Natural killer cell (primary cell): ENCODE measurements around the gene CORO2B. TPM values are rescaled to one million over a fixed set of nuclear protein-coding genes. Genes with fewer than 3 reads are reported as not detected.

Experiments
- ATAC-seq, 3 donors: fragments of 150-1000 bp in 2 of 3; fragments of 200-7000 bp in 1 of 3; cut with Tn5 transposase; 1 replicate in 1 of 3; 2 replicates in 2 of 3; pipeline ENCODE4 v1.10.0; 2021; ENCODE audit warnings: mild to moderate bottlenecking in 2 of 3, moderate library complexity in 2 of 3
- DNase-seq, 2 donors: peaks; one replicate each; pipeline versions ENCODE4 v3.0.0 to v3.0.0-alpha.2; 2013 to 2021; ENCODE audit warnings: mixed read lengths in 1 of 2
- H3K27ac ChIP-seq: one replicate; pipeline ENCODE4 v1.5.1; 2013; ENCODE audit warnings: mild to moderate bottlenecking, low read length
- H3K27me3 ChIP-seq: one replicate; pipeline ENCODE4 v1.6.1; 2013; ENCODE audit warnings: low read length; ENCODE audit not compliant: control insufficient read depth, insufficient read depth
- H3K36me3 ChIP-seq: one replicate; pipeline ENCODE4 v1.6.1; 2013; ENCODE audit warnings: low read length; ENCODE audit not compliant: control insufficient read depth, insufficient read depth
- H3K4me1 ChIP-seq: one replicate; pipeline ENCODE4 v1.6.1; 2013; ENCODE audit warnings: low read length; ENCODE audit not compliant: control insufficient read depth, insufficient read depth
- H3K4me3 ChIP-seq: one replicate; pipeline ENCODE4 v1.5.1; 2013; ENCODE audit warnings: low read length
- H3K9me3 ChIP-seq: one replicate; pipeline ENCODE4 v1.6.1; 2013; ENCODE audit warnings: low read length; ENCODE audit not compliant: control insufficient read depth, insufficient read depth
- H3K27ac Mint-ChIP-seq, 2 donors: one replicate each; pipeline ENCODE4 v1.8.0; 2022; ENCODE audit warnings: mild to moderate bottlenecking in 2 of 2, mixed read lengths in 2 of 2, moderate library complexity in 1 of 2
- H3K27me3 Mint-ChIP-seq, 2 donors: one replicate each; pipeline ENCODE4 v1.8.0; 2022; ENCODE audit warnings: low read depth in 2 of 2, mixed read lengths in 2 of 2
- H3K36me3 Mint-ChIP-seq: one replicate; pipeline ENCODE4 v1.8.0; 2022; ENCODE audit warnings: mixed read lengths
- H3K4me1 Mint-ChIP-seq, 2 donors: one replicate each; pipeline ENCODE4 v1.8.0; 2022; ENCODE audit warnings: mixed read lengths in 2 of 2
- H3K4me3 Mint-ChIP-seq: one replicate; pipeline ENCODE4 v1.8.0; 2022; ENCODE audit warnings: mild to moderate bottlenecking, moderate library complexity, mixed read lengths
- H3K9me3 Mint-ChIP-seq, 2 donors: one replicate each; pipeline ENCODE4 v1.8.0; 2022; ENCODE audit warnings: mixed read lengths in 2 of 2
- CTCF ChIP-seq: fragments of 200-600 bp; IDR thresholded peaks from one replicate; pipeline ENCODE4 v1.8.0; 2022; ENCODE audit warnings: antibody characterized with exemption
- WGBS: methylation state at CpG from one replicate; pipeline ENCODE4 v1.1.7; 2013; ENCODE audit warnings: missing lambda C conversion rate; ENCODE audit not compliant: insufficient coverage; 5-methylcytosine and 5-hydroxymethylcytosine counted together
- intact Hi-C: fragments of 100-400 bp; cut with micrococcal nuclease; formaldehyde crosslinking; loops from one replicate; pipeline ENCODE4 v1.14.2; 2022
- total RNA-seq, 4 donors: library from RNA; stranded (reverse); fragments of 120-200 nt in 1 of 4; gene quantifications; one replicate each; pipeline versions ENCODE4 v1.2.3 to v1.2.4, GENCODE V29; 2013 to 2022

Gene CORO2B
- total RNA-seq, 3 donors from 2014 or later (not counting 1 experiment from before 2014, with no cell fraction given): 0.13 TPM; not detected in 2

- H3K9me3 Mint-ChIP-seq: no peaks in the 10 kb centered on the region
- no peaks in the 10 kb centered on the region for H3K9me3 ChIP-seq
- no peak for DNase-seq
- peaks cover 0 to 17% of the 10 kb centered on the region in 2 donors for H3K27me3 Mint-ChIP-seq
- H3K27ac Mint-ChIP-seq: no peak overlapping the region
- no peaks in the 10 kb centered on the region for H3K4me1 Mint-ChIP-seq
- H3K4me1 ChIP-seq: no peaks in the 10 kb centered on the region
- TF ChIP-seq CTCF: no peak
- H3K36me3 Mint-ChIP-seq: no peaks in the 10 kb centered on the region
- intact Hi-C loops: no loop called here
- no peak overlapping the region for H3K4me3 Mint-ChIP-seq
- no peak overlapping the region for H3K27ac ChIP-seq
- H3K27me3 ChIP-seq: no peaks in the 10 kb centered on the region
- H3K36me3 ChIP-seq: no peaks in the 10 kb centered on the region
- WGBS: 95% methylated on average over 4 of the region's 4 CpGs
- no peak overlapping the region for H3K4me3 ChIP-seq
- ATAC-seq: no peak
Observed at GRCh38 chr15:68592054-68592453, 13.3 kb downstream of the CORO2B start.

- TF ChIP-seq CTCF: no peak
- Histone ChIP-seq H3K4me3 (no peak overlapping the region), H3K4me1 (no peaks in the 10 kb centered on the region), H3K27me3 (no peaks in the 10 kb centered on the region), H3K36me3 (no peaks in the 10 kb centered on the region), H3K27ac (no peak overlapping the region), H3K9me3 (no peaks in the 10 kb centered on the region)
- Mint-ChIP-seq H3K4me1 (no peaks in the 10 kb centered on the region), H3K36me3 (no peaks in the 10 kb centered on the region), H3K27ac (no peak overlapping the region), H3K4me3 (no peak overlapping the region), H3K9me3 (no peaks in the 10 kb centered on the region), H3K27me3 (peaks cover 0 to 17% of the 10 kb centered on the region in 2 donors)
- DNase-seq (no peak), ATAC-seq (no peak)
- intact Hi-C loops: no loop called here
- WGBS: 90% methylated on average over 3 of the region's 3 CpGs
Observed at GRCh38 chr15:68592544-68592943, 13.8 kb downstream of the CORO2B start.

DNA sequence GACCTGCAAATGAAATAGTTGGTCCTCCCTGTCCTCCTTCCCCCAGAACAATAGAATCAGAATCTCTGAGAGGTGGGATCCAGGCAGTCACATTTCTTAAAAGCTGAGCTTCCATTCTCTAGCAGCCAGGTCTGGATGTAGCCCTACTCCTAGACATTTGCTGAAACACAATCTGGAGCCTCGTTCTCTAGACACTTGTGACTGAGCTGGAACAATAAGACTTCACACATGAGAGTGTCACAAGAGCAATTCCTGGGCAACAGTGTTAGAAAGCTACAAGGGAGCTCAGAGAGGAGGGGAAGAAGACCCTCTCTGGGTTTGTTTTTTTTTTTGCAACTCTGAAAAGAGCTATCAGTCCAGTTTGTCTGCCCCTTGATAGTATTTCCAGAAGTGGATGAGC is 14.5 kb downstream of the CORO2B start:
- 82% methylated on average over 1 of the region's 1 CpG for WGBS
- Histone ChIP-seq H3K36me3 (no peaks in the 10 kb centered on the region), H3K9me3 (no peaks in the 10 kb centered on the region)

More for the DNA sequence above, 14.5 kb downstream of the CORO2B start:
- Histone ChIP-seq H3K27ac (no peak overlapping the region), H3K4me3 (no peak overlapping the region), H3K4me1 (no peaks in the 10 kb centered on the region), H3K27me3 (no peaks in the 10 kb centered on the region)
- H3K9me3 Mint-ChIP-seq: no peaks in the 10 kb centered on the region
- H3K36me3 Mint-ChIP-seq: no peaks in the 10 kb centered on the region
- no peak for TF ChIP-seq CTCF
- intact Hi-C loops: no loop called here
- no peak for DNase-seq
- H3K27me3 Mint-ChIP-seq: peaks cover 0 to 17% of the 10 kb centered on the region in 2 donors
- H3K27ac Mint-ChIP-seq: no peak overlapping the region
- H3K4me3 Mint-ChIP-seq: no peak overlapping the region
- no peak for ATAC-seq
- H3K4me1 Mint-ChIP-seq: no peaks in the 10 kb centered on the region
